ENCODE measurements around the gene SHISAL2A.

- TF ChIP-seq, protein P1, sequence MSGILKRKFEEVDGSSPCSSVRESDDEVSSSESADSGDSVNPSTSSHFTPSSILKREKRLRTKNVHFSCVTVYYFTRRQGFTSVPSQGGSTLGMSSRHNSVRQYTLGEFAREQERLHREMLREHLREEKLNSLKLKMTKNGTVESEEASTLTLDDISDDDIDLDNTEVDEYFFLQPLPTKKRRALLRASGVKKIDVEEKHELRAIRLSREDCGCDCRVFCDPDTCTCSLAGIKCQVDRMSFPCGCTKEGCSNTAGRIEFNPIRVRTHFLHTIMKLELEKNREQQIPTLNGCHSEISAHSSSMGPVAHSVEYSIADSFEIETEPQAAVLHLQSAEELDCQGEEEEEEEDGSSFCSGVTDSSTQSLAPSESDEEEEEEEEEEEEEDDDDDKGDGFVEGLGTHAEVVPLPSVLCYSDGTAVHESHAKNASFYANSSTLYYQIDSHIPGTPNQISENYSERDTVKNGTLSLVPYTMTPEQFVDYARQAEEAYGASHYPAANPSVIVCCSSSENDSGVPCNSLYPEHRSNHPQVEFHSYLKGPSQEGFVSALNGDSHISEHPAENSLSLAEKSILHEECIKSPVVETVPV (CRISPR knock-in tag; IDR thresholded peaks at IDR 0.05): no peak
- TF ChIP-seq BACH2 (CRISPR knock-in tag; IDR thresholded peaks at IDR 0.05; ENCODE audit: borderline replicate concordance) (no peak), RARB (CRISPR knock-in tag; IDR thresholded peaks at IDR 0.05) (no peak), TCF4 (CRISPR knock-in tag; IDR thresholded peaks at IDR 0.05; ENCODE audit: borderline replicate concordance) (no peak)
Observed at GRCh38 chr1:52601519-52601918, 31.4 kb upstream of the SHISAL2A start.

All from SK-N-SH treated with all-trans-retinoic acid at 6 μM for 48 hours (cell line).